IMR-90 (cell line): Measurements from ENCODE around the gene SLC35G6. TPM values are rescaled to one million over a fixed set of nuclear protein-coding genes. Genes with fewer than 3 reads are reported as not detected.
A peak's percentile ranks its signal among the peaks of the same experiment; 100 is the strongest.

Experiments used
- ATAC-seq: fragments of 200-7000 bp; cut with Tn5 transposase; 2 replicates; pipeline ENCODE4 v1.9.1; 2020; ENCODE audit warnings: low read depth, mild to moderate bottlenecking, moderate library complexity
- BruUV-seq: library from RNA; stranded (reverse); fragments of 400-500 nt; replicated peaks from 2 replicates; lab custom pipeline; 2021; lab: Mats Ljungman, UMichigan
- CTCF ChIA-PET: fragments of 300-600 bp; formaldehyde crosslinking; extraction: SDS; loops from one replicate; lab custom pipeline; 2021; ENCODE audit warnings: antibody characterized with exemption; lab: Yijun Ruan, JAX
- POLR2A ChIA-PET: fragments of 300-600 bp; sonication (Branson Sonifier 250); formaldehyde crosslinking; loops from one replicate; lab custom pipeline; 2022; ENCODE audit warnings: antibody characterized with exemption; ENCODE audit not compliant: unreplicated experiment; lab: Charles Lee
- DNase-seq: peaks from one replicate; pipeline ENCODE4 v3.0.0; 2013
- H2AFZ ChIP-seq: replicated peaks from 2 replicates; pipeline ENCODE3; 2013; ENCODE audit warnings: low read length, mild to moderate bottlenecking; ENCODE audit not compliant: poor library complexity
- H2AK5ac ChIP-seq: 2 replicates; pipeline ENCODE4 v1.6.1; 2013; ENCODE audit warnings: low read depth, low read length, inconsistent platforms
- H2AK9ac ChIP-seq: replicated peaks from 2 replicates; pipeline ENCODE3; 2013; ENCODE audit warnings: mild to moderate bottlenecking, low read depth, low read length, moderate library complexity; ENCODE audit not compliant: poor library complexity
- H2BK120ac ChIP-seq: 2 replicates; pipeline ENCODE4 v1.6.1; 2013; ENCODE audit warnings: low read depth, low read length, inconsistent platforms
- H2BK15ac ChIP-seq: 3 replicates; pipeline ENCODE4 v1.6.1; 2013; ENCODE audit warnings: low read depth, low read length, inconsistent platforms
- H2BK20ac ChIP-seq: 2 replicates; pipeline ENCODE4 v1.6.1; 2013; ENCODE audit warnings: low read depth, mild to moderate bottlenecking, inconsistent platforms, low read length, moderate library complexity
- H2BK5ac ChIP-seq: 2 replicates; pipeline ENCODE4 v1.6.1; 2013; ENCODE audit warnings: mild to moderate bottlenecking, low read depth, low read length, inconsistent platforms; ENCODE audit not compliant: poor library complexity, severe bottlenecking
- H3K14ac ChIP-seq: replicated peaks from 2 replicates; pipeline ENCODE4 v1.6.1; 2013; ENCODE audit warnings: low read depth, low read length, inconsistent platforms
- H3K18ac ChIP-seq: 2 replicates; pipeline ENCODE4 v1.6.1; 2013; ENCODE audit warnings: low read depth, low read length, control low read depth
- H3K23ac ChIP-seq: 2 replicates; pipeline ENCODE4 v1.6.1; 2013; ENCODE audit warnings: low read depth, low read length, inconsistent platforms
- H3K27ac ChIP-seq: 2 replicates; pipeline ENCODE4 v1.5.1; 2013; ENCODE audit warnings: mild to moderate bottlenecking, control low read depth, low read length; ENCODE audit not compliant: insufficient read depth
- H3K27me3 ChIP-seq: 2 replicates; pipeline ENCODE4 v1.6.1; 2013; ENCODE audit warnings: low read length; ENCODE audit not compliant: control insufficient read depth, insufficient read depth
- H3K36me3 ChIP-seq: 2 replicates; pipeline ENCODE4 v1.6.1; 2013; ENCODE audit warnings: low read length, mixed read lengths; ENCODE audit not compliant: control insufficient read depth, insufficient read depth
- H3K4ac ChIP-seq: 2 replicates; pipeline ENCODE4 v1.6.1; 2013; ENCODE audit warnings: low read depth, low read length, inconsistent platforms
- H3K4me1 ChIP-seq: 2 replicates; pipeline ENCODE4 v1.6.1; 2013; ENCODE audit warnings: low read length, mixed read lengths; ENCODE audit not compliant: control insufficient read depth, insufficient read depth
- H3K4me2 ChIP-seq: 2 replicates; pipeline ENCODE4 v1.6.1; 2013; ENCODE audit warnings: low read depth, mild to moderate bottlenecking, control low read depth, low read length, moderate library complexity
- H3K4me3 ChIP-seq: 2 replicates; pipeline ENCODE4 v1.5.1; 2013; ENCODE audit warnings: low read depth, mild to moderate bottlenecking, control low read depth, low read length, moderate library complexity; ENCODE audit not compliant: insufficient read depth
- H3K56ac ChIP-seq: 2 replicates; pipeline ENCODE4 v1.6.1; 2013; ENCODE audit warnings: low read length, inconsistent platforms; ENCODE audit not compliant: insufficient read depth; ENCODE audit errors: extremely low read depth
- H3K79me1 ChIP-seq, 2 experiments: 2 replicates each; pipeline ENCODE4 v1.6.1; 2013; ENCODE audit warnings: low read length in 2 of 2, inconsistent platforms in 1 of 2, low read depth in 1 of 2
- H3K9ac ChIP-seq: 2 replicates; pipeline ENCODE4 v1.6.1; 2013; ENCODE audit warnings: low read depth, low read length, control low read depth
- H3K9me1 ChIP-seq: 2 replicates; pipeline ENCODE4 v1.6.1; 2013; ENCODE audit warnings: low read length, inconsistent platforms; ENCODE audit not compliant: insufficient read depth
- H3K9me3 ChIP-seq: 2 replicates; pipeline ENCODE4 v1.6.1; 2013; ENCODE audit warnings: low read length; ENCODE audit not compliant: control insufficient read depth, insufficient read depth
- H4K20me1 ChIP-seq: 2 replicates; pipeline ENCODE4 v1.6.1; 2013; ENCODE audit warnings: low read length, inconsistent platforms; ENCODE audit not compliant: insufficient read depth
- H4K5ac ChIP-seq: 2 replicates; pipeline ENCODE4 v1.6.1; 2013; ENCODE audit warnings: mild to moderate bottlenecking, low read depth, low read length, control low read depth
- H4K8ac ChIP-seq, 2 experiments: 2 replicates each; pipeline ENCODE4 v1.6.1; 2013; ENCODE audit warnings: low read depth in 2 of 2, low read length in 2 of 2, control low read depth in 1 of 2, inconsistent platforms in 1 of 2
- H4K91ac ChIP-seq: 2 replicates; pipeline ENCODE4 v1.6.1; 2013; ENCODE audit warnings: low read depth, low read length, inconsistent platforms; ENCODE audit not compliant: insufficient read depth
- RAD21 ChIP-seq: IDR thresholded peaks from 2 replicates; pipeline ENCODE4 v1.6.1; 2012; ENCODE audit warnings: low read length, improper control_type of control experiment
- WGBS, 2 experiments: methylation state at CpG; one replicate each; pipeline versions ENCODE4 v1.1.5 to v1.1.7; 2013; ENCODE audit warnings: missing lambda C conversion rate in 2 of 2; ENCODE audit not compliant: insufficient read length in 1 of 2; ENCODE audit errors: extremely low coverage in 2 of 2; 5-methylcytosine and 5-hydroxymethylcytosine counted together
- dilution Hi-C: fragments of 300-500 bp; cut with HindIII; formaldehyde crosslinking; loops from one replicate; pipeline ENCODE4 v1.14.3; 2018; ENCODE audit warnings: low sequenced_read_pairs; ENCODE audit not compliant: unreplicated experiment
- in situ Hi-C: fragments of 300-500 bp; cut with MboI; formaldehyde crosslinking; loops from 3 replicates; pipeline ENCODE4 v1.14.3; 2019; ENCODE audit warnings: low sequenced_read_pairs, inconsistent platforms, mixed read lengths
- intact Hi-C: fragments of 100-400 bp; cut with micrococcal nuclease; formaldehyde crosslinking; loops from 2 replicates; pipeline ENCODE4 v1.10.0; 2022
- polyA plus RNA-seq, 3 experiments: library from polyadenylated mRNA; depleted of rRNA; stranded (reverse); fragments of >200 nt; gene quantifications; 2 replicates each; pipeline ENCODE4 v1.2.3, GENCODE V29; 2012; ENCODE audit warnings: low replicate concordance in 1 of 3
- total RNA-seq: library from RNA; depleted of rRNA; stranded (reverse); fragments of >200 nt; gene quantifications from 2 replicates; pipeline ENCODE4 v1.2.3, GENCODE V29; 2012
- TF ChIP-seq, protein P1 (sequence below): conservative IDR thresholded peaks from 2 replicates; pipeline ENCODE4 v1.5.1; 2012; ENCODE audit warnings: mild to moderate bottlenecking, low read depth, low read length, improper control_type of control experiment

Gene SLC35G6
- total and polyA plus RNA-seq, 2 of the 4 experiments (the other 2 are of a cell fraction) = not detected

- ChIA-PET CTCF (interaction anchor here (0.8 to 1.9 kb wide), 7 partner anchors 8 to 126 kb away, joined by 3 to 12 read pairs (median 6); partner anchors contain the start of genes SENP3 and TMEM256), POLR2A (no interaction called here)
- Histone ChIP-seq H3K4me2 (peak overlapping the region; percentile 68), H4K91ac (no peak overlapping the region), H4K20me1 (peaks cover 3% of the 10 kb centered on the region; the same call in 1 of the 2 replicates), H3K4me1 (peaks cover 8% of the 10 kb centered on the region), H3K9me3 (no peaks in the 10 kb centered on the region), H2AK5ac (peak overlapping the region; percentile 74), H3K23ac (peak overlapping the region; percentile 54), H2BK120ac (no peak overlapping the region), H3K4me3 (peak overlapping the region; percentile 33), H3K27me3 (peaks cover 30% of the 10 kb centered on the region), H2BK15ac (no peak overlapping the region), H2BK20ac (no peak overlapping the region), H3K9ac (peak overlapping the region; percentile 12; the same call in 1 of the 2 replicates), H3K79me1 (peaks cover 0 to 2% of the 10 kb centered on the region in 2 experiments; a peak in 1 of 4 replicates), H3K4ac (peak overlapping the region; percentile 10; the same call in 1 of the 2 replicates), H2AK9ac (peak overlapping the region; percentile 18), H3K36me3 (no peaks in the 10 kb centered on the region), H3K27ac (no peak overlapping the region), H4K8ac (peak overlapping the region; percentile 42 to 66; a peak in 3 of 4 replicates), H3K14ac (no peak overlapping the region), H3K18ac (no peak overlapping the region), H2AFZ (peak overlapping the region; percentile 81), H3K9me1 (no peaks in the 10 kb centered on the region), H3K56ac (no peak overlapping the region), H4K5ac (peak overlapping the region; percentile 10; the same call in 1 of the 2 replicates), H2BK5ac (no peak overlapping the region)
- TF ChIP-seq, protein P1, sequence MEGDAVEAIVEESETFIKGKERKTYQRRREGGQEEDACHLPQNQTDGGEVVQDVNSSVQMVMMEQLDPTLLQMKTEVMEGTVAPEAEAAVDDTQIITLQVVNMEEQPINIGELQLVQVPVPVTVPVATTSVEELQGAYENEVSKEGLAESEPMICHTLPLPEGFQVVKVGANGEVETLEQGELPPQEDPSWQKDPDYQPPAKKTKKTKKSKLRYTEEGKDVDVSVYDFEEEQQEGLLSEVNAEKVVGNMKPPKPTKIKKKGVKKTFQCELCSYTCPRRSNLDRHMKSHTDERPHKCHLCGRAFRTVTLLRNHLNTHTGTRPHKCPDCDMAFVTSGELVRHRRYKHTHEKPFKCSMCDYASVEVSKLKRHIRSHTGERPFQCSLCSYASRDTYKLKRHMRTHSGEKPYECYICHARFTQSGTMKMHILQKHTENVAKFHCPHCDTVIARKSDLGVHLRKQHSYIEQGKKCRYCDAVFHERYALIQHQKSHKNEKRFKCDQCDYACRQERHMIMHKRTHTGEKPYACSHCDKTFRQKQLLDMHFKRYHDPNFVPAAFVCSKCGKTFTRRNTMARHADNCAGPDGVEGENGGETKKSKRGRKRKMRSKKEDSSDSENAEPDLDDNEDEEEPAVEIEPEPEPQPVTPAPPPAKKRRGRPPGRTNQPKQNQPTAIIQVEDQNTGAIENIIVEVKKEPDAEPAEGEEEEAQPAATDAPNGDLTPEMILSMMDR = 0 out of 2 replicates have a peak, but pooled peaks have one; percentile 8
- TF ChIP-seq RAD21 = no peak
- no TSS peak for BruUV-seq
- intact Hi-C loops (loop anchor here (2.0 to 5.0 kb wide), 2 partner anchors 31 to 84 kb away; partner anchors contain the start of genes KCTD11 and TMEM256), dilution Hi-C loops (no loop called here), in situ Hi-C loops (no loop called here)
- DNase-seq (no peak), ATAC-seq (no peak)
- WGBS, 2 experiments = 12% methylated on average over 37 of the region's 49 CpGs; no CpG with 5 or more reads in 1 of the 2 experiments
Measured at GRCh38 chr17:7435676-7436555, 45.3 kb upstream of the SLC35G6 start.
